HG02938 (cell line): ENCODE measurements around the gene PLSCR3.

Experiments used
- ATAC-seq: cut with Tn5 transposase; IDR thresholded peaks from one replicate; pipeline ENCODE4 v1.9.1; 2021; ENCODE audit warnings: mild to moderate bottlenecking, moderate library complexity; ENCODE audit not compliant: unreplicated experiment

Gene PLSCR3

GRCh38 chr17:7426896-7427489, 32.7 kb upstream of the PLSCR3 start:
- ATAC-seq: no peak

GRCh38 chr17:7426203-7426863, 32.0 kb upstream of the PLSCR3 start:
- ATAC-seq: no peak

- no peak for ATAC-seq
Measured at GRCh38 chr17:7425756-7426155, 31.4 kb upstream of the PLSCR3 start.

- no peak for ATAC-seq
Measured at GRCh38 chr17:7425316-7425715, 31.0 kb upstream of the PLSCR3 start, which contains the start of gene SPEM2. SPEM2 (plus strand) TSS chr17:7425616; CDS start chr17:7425689, 73 bp downstream.

GRCh38 chr17:7423679-7424078, 29.4 kb upstream of the PLSCR3 start:
- ATAC-seq: no peak

GRCh38 chr17:7421186-7421585, 26.9 kb upstream of the PLSCR3 start:
- ATAC-seq: no peak

- ATAC-seq: no peak
Measured at GRCh38 chr17:7419819-7420610, 25.7 kb upstream of the PLSCR3 start, which contains the start of gene SPEM1. SPEM1 (plus strand) TSS chr17:7420324; CDS start chr17:7420385, 61 bp downstream.

GRCh38 chr17:7418472-7419152, 24.3 kb upstream of the PLSCR3 start:
- no peak for ATAC-seq

- no peak for ATAC-seq
Measured at GRCh38 chr17:7417056-7417655, 22.8 kb upstream of the PLSCR3 start.

GRCh38 chr17:7416323-7416722, 22.0 kb upstream of the PLSCR3 start:
- no peak for ATAC-seq

- no peak for ATAC-seq
Measured at GRCh38 chr17:7415784-7416183, 21.5 kb upstream of the PLSCR3 start.

GRCh38 chr17:7414837-7415236, 20.5 kb upstream of the PLSCR3 start:
- no peak for ATAC-seq

GRCh38 chr17:7413346-7413985, 19.1 kb upstream of the PLSCR3 start:
- no peak for ATAC-seq

GRCh38 chr17:7411427-7411750, 17.1 kb upstream of the PLSCR3 start:
- ATAC-seq: no peak

GRCh38 chr17:7410634-7411426, 16.5 kb upstream of the PLSCR3 start:
- no peak for ATAC-seq

GRCh38 chr17:7409716-7410115, 15.4 kb upstream of the PLSCR3 start:
- no peak for ATAC-seq

- ATAC-seq: no peak
Measured at GRCh38 chr17:7408863-7409262, 14.5 kb upstream of the PLSCR3 start.

GRCh38 chr17:7408252-7408727, 14.0 kb upstream of the PLSCR3 start:
- ATAC-seq: no peak

GRCh38 chr17:7407485-7408251, 13.3 kb upstream of the PLSCR3 start, which contains the start of gene NLGN2:
NLGN2 (plus strand) TSS chr17:7407845; CDS start chr17:7408256, 411 bp downstream.
- no peak for ATAC-seq
